WTC11 (cell line): ENCODE results near the gene CTCFL. TPM values are rescaled to one million over a fixed set of nuclear protein-coding genes. Genes with fewer than 3 reads are reported as not detected.

Source experiments
- ATAC-seq: fragments of 200-7000 bp; cut with Tn5 transposase; 2 replicates; pipeline ENCODE4 v1.10.0; 2021; ENCODE audit warnings: mild to moderate bottlenecking, moderate library complexity
- CTCF ChIA-PET: fragments of 300-600 bp; sonication (Branson Sonifier 250); formaldehyde crosslinking; loops from one replicate; lab custom pipeline; 2021; ENCODE audit warnings: antibody characterized with exemption; lab: Charles Lee
- POLR2A ChIA-PET: fragments of 350-600 bp; sonication (Branson Sonifier 250); formaldehyde crosslinking; loops from one replicate; lab custom pipeline; 2021; ENCODE audit warnings: antibody characterized with exemption; lab: Charles Lee
- DNase-seq: peaks from one replicate; pipeline ENCODE4 v3.0.0; 2021; ENCODE audit warnings: low spot score
- H3K27ac Mint-ChIP-seq: 2 replicates; pipeline ENCODE4 v1.8.0; 2021; ENCODE audit warnings: mixed read lengths
- H3K27me3 Mint-ChIP-seq: 2 replicates; pipeline ENCODE4 v1.8.0; 2021; ENCODE audit warnings: low read depth, mild to moderate bottlenecking, moderate library complexity, mixed read lengths
- H3K36me3 Mint-ChIP-seq: 2 replicates; pipeline ENCODE4 v1.8.0; 2021; ENCODE audit warnings: mixed read lengths
- H3K4me1 Mint-ChIP-seq: 2 replicates; pipeline ENCODE4 v1.8.0; 2022; ENCODE audit warnings: mixed read lengths
- H3K4me3 Mint-ChIP-seq: 2 replicates; pipeline ENCODE4 v1.8.0; 2021; ENCODE audit warnings: mild to moderate bottlenecking, moderate library complexity, mixed read lengths
- H3K9me3 Mint-ChIP-seq: 2 replicates; pipeline ENCODE4 v1.8.0; 2021; ENCODE audit warnings: mixed read lengths
- CREM ChIP-seq: sonication (generic); formaldehyde crosslinking; IDR thresholded peaks from 2 replicates; pipeline ENCODE4 v1.8.1; 2022; ENCODE audit warnings: mild to moderate bottlenecking, missing genetic modification reagents, moderate library complexity
- IRF2 ChIP-seq: sonication (generic); formaldehyde crosslinking; IDR thresholded peaks from 2 replicates; pipeline ENCODE4 v1.8.0; 2022; ENCODE audit warnings: low read depth, missing genetic modification reagents, borderline replicate concordance
- RELA ChIP-seq: sonication (generic); formaldehyde crosslinking; IDR thresholded peaks from 2 replicates; pipeline ENCODE4 v1.8.1; 2022; ENCODE audit warnings: missing genetic modification reagents, mild to moderate bottlenecking, borderline replicate concordance
- SOX15 ChIP-seq: fragments of 250-450 bp; sonication (Bioruptor Pico); IDR thresholded peaks from 2 replicates; pipeline ENCODE4 v1.9.0; 2021; ENCODE audit warnings: mild to moderate bottlenecking
- ZNF396 ChIP-seq: fragments of 250-450 bp; sonication (Bioruptor Pico); IDR thresholded peaks from 2 replicates; pipeline ENCODE4 v1.8.0; 2021; ENCODE audit warnings: mild to moderate bottlenecking, moderate library complexity, borderline replicate concordance
- ZNF416 ChIP-seq: fragments of 250-450 bp; sonication (Bioruptor Pico); IDR thresholded peaks from 2 replicates; pipeline ENCODE4 v1.9.0; 2021; ENCODE audit warnings: mild to moderate bottlenecking, inconsistent platforms
- ZNF671 ChIP-seq: fragments of 250-450 bp; sonication (Bioruptor Pico); IDR thresholded peaks from 2 replicates; pipeline ENCODE4 v1.8.0; 2021; ENCODE audit warnings: mild to moderate bottlenecking
- total RNA-seq: library from RNA; stranded (reverse); gene quantifications from 3 replicates; pipeline ENCODE4 v1.2.3, GENCODE V29; 2021
- TF ChIP-seq, protein P1 (sequence below): sonication (generic); formaldehyde crosslinking; IDR thresholded peaks from 2 replicates; pipeline ENCODE4 v1.8.0; 2022; ENCODE audit warnings: mild to moderate bottlenecking, missing genetic modification reagents
- TF ChIP-seq, protein P2 (sequence below): sonication (generic); formaldehyde crosslinking; conservative IDR thresholded peaks from 2 replicates; pipeline ENCODE4 v1.8.1; 2023; ENCODE audit warnings: mild to moderate bottlenecking, low read depth, missing genetic modification reagents, moderate library complexity
- TF ChIP-seq, protein P3 (sequence below): sonication (generic); formaldehyde crosslinking; IDR thresholded peaks from 2 replicates; pipeline ENCODE4 v1.8.1; 2023; ENCODE audit warnings: mild to moderate bottlenecking, missing genetic modification reagents
- TF ChIP-seq, protein P4 (sequence below): sonication (generic); formaldehyde crosslinking; IDR thresholded peaks from 2 replicates; pipeline ENCODE4 v1.8.0; 2023; ENCODE audit warnings: missing genetic modification reagents, mild to moderate bottlenecking, borderline replicate concordance
- TF ChIP-seq, protein P5 (sequence below): fragments of 250-450 bp; sonication (Bioruptor Pico); IDR thresholded peaks from 2 replicates; pipeline ENCODE4 v1.8.0; 2021; ENCODE audit warnings: mild to moderate bottlenecking

CTCFL gene
- total RNA-seq, 1 experiment from 2014 or later, result 0.70 TPM

DNA sequence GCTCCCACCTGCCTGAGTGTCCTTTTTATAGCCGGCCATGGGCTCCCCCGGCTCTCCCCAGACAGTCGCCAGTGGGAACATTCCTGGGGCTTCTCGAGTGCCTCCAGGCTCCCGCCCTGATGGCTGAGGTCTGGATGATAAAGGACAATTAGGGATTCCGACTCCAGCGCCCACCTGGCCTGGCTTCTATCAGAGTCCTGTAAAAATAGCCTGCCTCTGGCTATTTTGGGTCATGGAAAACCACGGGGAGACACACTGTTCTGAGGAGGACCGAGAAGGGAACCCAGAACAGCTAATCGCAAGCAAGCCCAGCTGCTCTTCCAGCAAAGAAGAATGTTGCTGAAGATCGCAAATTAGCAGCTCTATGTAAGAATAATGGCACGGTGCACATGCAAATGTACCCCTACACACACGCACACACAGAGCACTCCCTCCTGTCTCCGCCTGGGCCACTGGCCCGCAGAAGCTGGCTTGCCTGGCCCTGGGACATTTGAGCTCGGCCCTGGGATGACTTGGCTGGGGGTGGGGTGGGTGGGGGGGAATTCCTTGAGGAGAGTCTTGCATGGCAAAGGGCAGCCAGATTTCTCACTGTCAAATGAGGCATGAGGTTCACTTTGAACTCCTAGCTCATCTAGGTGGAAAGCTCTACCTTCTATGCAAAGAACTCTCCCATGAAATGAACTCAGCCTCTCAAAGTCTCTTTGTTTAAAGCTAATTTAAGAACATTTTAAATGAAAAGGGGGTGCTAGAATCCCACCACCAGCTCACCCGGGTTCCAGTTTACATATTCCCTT lies 55.3 kb downstream of the CTCFL start:
- H3K27me3 Mint-ChIP-seq, result peaks cover 13% of the 10 kb centered on the region
- POLR2A ChIA-PET, result no interaction called here
- H3K4me3 Mint-ChIP-seq, result no peak overlapping the region
- no peak overlapping the region for H3K27ac Mint-ChIP-seq
- ATAC-seq (no peak; the same call in 1 of the 2 replicates), DNase-seq (no peak)
- peaks cover 2% of the 10 kb centered on the region; the same call in 1 of the 2 replicates for H3K9me3 Mint-ChIP-seq
- CTCF ChIA-PET, result interaction anchor here (0.6 to 1.4 kb wide), 8 partner anchors 8 to 103 kb away, joined by 3 to 7 read pairs (median 4); partner anchors contain the start of gene RBM38
- peaks cover 32% of the 10 kb centered on the region for H3K4me1 Mint-ChIP-seq
- no peaks in the 10 kb centered on the region for H3K36me3 Mint-ChIP-seq
- TF ChIP-seq IRF2 (CRISPR knock-in tag) (no peak), ZNF396 (CRISPR knock-in tag) (no peak), ZNF416 (no peak)
- TF ChIP-seq, protein P1, sequence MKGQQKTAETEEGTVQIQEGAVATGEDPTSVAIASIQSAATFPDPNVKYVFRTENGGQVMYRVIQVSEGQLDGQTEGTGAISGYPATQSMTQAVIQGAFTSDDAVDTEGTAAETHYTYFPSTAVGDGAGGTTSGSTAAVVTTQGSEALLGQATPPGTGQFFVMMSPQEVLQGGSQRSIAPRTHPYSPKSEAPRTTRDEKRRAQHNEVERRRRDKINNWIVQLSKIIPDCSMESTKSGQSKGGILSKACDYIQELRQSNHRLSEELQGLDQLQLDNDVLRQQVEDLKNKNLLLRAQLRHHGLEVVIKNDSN (CRISPR knock-in tag), result no peak
- TF ChIP-seq, protein P2, sequence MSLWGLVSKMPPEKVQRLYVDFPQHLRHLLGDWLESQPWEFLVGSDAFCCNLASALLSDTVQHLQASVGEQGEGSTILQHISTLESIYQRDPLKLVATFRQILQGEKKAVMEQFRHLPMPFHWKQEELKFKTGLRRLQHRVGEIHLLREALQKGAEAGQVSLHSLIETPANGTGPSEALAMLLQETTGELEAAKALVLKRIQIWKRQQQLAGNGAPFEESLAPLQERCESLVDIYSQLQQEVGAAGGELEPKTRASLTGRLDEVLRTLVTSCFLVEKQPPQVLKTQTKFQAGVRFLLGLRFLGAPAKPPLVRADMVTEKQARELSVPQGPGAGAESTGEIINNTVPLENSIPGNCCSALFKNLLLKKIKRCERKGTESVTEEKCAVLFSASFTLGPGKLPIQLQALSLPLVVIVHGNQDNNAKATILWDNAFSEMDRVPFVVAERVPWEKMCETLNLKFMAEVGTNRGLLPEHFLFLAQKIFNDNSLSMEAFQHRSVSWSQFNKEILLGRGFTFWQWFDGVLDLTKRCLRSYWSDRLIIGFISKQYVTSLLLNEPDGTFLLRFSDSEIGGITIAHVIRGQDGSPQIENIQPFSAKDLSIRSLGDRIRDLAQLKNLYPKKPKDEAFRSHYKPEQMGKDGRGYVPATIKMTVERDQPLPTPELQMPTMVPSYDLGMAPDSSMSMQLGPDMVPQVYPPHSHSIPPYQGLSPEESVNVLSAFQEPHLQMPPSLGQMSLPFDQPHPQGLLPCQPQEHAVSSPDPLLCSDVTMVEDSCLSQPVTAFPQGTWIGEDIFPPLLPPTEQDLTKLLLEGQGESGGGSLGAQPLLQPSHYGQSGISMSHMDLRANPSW, result no peak

DNA sequence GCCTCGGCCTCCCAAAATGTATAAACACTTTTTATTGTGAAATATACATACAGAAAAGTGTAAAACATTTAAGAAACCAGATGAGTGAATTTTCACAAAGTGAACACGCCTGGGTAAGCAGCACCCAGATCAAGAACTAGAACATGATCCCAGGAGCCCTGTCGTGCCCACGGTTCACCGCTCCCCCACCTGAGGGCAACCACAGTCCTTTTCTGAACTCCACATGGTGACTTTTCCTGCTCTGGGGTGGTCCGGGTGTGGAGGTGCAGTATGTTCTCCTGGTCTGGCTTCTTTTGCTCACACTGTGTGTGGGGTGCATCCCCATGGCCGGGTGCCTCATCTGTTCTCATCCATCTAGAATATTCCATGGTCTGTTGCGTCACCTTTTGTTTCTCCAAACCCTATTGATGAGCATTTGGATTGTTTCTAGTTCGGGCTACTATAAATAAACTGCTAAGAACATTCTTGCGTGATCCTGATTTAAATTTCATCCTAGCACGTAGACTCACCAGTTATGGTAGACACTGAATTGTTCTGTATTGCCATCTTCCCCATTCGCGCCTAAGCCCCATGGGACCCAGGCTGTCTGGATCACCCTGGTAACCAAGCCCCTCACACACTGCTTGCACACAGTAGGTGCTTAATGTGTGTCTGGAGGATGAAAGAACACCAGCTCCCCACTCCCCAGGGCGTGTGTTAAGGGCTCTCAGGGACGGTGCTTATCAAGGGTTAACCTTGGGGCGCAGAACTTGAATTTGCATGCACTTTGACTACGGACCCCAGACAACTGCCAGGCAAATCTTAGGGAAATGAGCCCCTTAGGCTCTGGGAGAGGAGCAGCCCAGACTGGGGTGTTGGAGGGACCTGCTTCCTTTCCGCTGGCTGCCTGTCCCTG lies 56.2 kb downstream of the CTCFL start:
- DNase-seq (no peak), ATAC-seq (no peak)
- Mint-ChIP-seq H3K4me1 (peaks cover 35% of the 10 kb centered on the region), H3K27ac (no peak overlapping the region), H3K4me3 (no peak overlapping the region), H3K36me3 (no peaks in the 10 kb centered on the region), H3K27me3 (peaks cover 13% of the 10 kb centered on the region), H3K9me3 (peaks cover 3% of the 10 kb centered on the region; the same call in 1 of the 2 replicates)
- TF ChIP-seq, protein P3, sequence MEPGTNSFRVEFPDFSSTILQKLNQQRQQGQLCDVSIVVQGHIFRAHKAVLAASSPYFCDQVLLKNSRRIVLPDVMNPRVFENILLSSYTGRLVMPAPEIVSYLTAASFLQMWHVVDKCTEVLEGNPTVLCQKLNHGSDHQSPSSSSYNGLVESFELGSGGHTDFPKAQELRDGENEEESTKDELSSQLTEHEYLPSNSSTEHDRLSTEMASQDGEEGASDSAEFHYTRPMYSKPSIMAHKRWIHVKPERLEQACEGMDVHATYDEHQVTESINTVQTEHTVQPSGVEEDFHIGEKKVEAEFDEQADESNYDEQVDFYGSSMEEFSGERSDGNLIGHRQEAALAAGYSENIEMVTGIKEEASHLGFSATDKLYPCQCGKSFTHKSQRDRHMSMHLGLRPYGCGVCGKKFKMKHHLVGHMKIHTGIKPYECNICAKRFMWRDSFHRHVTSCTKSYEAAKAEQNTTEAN (CRISPR knock-in tag), result no peak
- TF ChIP-seq, protein P4, sequence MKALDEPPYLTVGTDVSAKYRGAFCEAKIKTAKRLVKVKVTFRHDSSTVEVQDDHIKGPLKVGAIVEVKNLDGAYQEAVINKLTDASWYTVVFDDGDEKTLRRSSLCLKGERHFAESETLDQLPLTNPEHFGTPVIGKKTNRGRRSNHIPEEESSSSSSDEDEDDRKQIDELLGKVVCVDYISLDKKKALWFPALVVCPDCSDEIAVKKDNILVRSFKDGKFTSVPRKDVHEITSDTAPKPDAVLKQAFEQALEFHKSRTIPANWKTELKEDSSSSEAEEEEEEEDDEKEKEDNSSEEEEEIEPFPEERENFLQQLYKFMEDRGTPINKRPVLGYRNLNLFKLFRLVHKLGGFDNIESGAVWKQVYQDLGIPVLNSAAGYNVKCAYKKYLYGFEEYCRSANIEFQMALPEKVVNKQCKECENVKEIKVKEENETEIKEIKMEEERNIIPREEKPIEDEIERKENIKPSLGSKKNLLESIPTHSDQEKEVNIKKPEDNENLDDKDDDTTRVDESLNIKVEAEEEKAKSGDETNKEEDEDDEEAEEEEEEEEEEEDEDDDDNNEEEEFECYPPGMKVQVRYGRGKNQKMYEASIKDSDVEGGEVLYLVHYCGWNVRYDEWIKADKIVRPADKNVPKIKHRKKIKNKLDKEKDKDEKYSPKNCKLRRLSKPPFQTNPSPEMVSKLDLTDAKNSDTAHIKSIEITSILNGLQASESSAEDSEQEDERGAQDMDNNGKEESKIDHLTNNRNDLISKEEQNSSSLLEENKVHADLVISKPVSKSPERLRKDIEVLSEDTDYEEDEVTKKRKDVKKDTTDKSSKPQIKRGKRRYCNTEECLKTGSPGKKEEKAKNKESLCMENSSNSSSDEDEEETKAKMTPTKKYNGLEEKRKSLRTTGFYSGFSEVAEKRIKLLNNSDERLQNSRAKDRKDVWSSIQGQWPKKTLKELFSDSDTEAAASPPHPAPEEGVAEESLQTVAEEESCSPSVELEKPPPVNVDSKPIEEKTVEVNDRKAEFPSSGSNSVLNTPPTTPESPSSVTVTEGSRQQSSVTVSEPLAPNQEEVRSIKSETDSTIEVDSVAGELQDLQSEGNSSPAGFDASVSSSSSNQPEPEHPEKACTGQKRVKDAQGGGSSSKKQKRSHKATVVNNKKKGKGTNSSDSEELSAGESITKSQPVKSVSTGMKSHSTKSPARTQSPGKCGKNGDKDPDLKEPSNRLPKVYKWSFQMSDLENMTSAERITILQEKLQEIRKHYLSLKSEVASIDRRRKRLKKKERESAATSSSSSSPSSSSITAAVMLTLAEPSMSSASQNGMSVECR (CRISPR knock-in tag), result no peak
- CTCF ChIA-PET, result interaction anchor here (0.7 kb wide), 1 partner anchor 104 kb away, joined by 3 read pairs; no protein-coding TSS in a partner anchor
- POLR2A ChIA-PET, result no interaction called here

DNA sequence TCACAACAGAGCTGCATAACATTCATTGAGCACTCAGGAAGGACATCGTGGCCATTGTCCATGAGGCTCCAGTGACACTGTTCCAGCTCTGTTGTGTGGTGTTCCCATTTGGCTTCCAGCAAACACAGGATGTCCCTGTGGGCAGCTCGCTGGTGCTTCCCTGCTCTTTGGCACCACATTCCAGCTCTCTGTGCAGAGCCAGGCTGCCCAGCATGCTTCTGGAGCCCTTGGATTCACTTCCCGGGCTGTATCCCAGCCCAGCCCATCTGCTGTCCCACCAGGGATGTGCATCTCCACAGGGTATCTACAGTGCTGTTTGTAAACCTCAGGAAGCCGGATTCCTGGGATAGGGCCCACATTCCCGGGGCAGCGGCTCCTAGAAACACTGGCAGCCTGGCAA lies 57.2 kb downstream of the CTCFL start:
- no peaks in the 10 kb centered on the region for H3K36me3 Mint-ChIP-seq
- POLR2A ChIA-PET, result no interaction called here
- CTCF ChIA-PET, result no interaction called here
- peaks cover 13% of the 10 kb centered on the region for H3K27me3 Mint-ChIP-seq
- no peak; the same call in 1 of the 2 replicates for ATAC-seq
- H3K27ac Mint-ChIP-seq, result no peak overlapping the region
- DNase-seq, result no peak
- H3K4me3 Mint-ChIP-seq, result no peak overlapping the region
- peaks cover 3% of the 10 kb centered on the region; the same call in 1 of the 2 replicates for H3K9me3 Mint-ChIP-seq
- H3K4me1 Mint-ChIP-seq, result peaks cover 31% of the 10 kb centered on the region
- TF ChIP-seq, protein P4 (CRISPR knock-in tag), result no peak
- TF ChIP-seq, protein P5, sequence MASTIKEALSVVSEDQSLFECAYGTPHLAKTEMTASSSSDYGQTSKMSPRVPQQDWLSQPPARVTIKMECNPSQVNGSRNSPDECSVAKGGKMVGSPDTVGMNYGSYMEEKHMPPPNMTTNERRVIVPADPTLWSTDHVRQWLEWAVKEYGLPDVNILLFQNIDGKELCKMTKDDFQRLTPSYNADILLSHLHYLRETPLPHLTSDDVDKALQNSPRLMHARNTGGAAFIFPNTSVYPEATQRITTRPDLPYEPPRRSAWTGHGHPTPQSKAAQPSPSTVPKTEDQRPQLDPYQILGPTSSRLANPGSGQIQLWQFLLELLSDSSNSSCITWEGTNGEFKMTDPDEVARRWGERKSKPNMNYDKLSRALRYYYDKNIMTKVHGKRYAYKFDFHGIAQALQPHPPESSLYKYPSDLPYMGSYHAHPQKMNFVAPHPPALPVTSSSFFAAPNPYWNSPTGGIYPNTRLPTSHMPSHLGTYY, result no peak
- TF ChIP-seq ZNF671 (CRISPR knock-in tag) (no peak), RELA (CRISPR knock-in tag) (no peak), ZNF396 (CRISPR knock-in tag) (no peak), CREM (CRISPR knock-in tag) (no peak), SOX15 (CRISPR knock-in tag) (no peak)
